Activated CD4-positive, alpha-beta T cell treated with anti-CD3 and anti-CD28 coated beads for 1 hour (primary cell): ENCODE data around the gene RPTN.

Experiments
- DNase-seq: peaks from one replicate; pipeline ENCODE4 v3.0.0-alpha.2; 2020

RPTN gene, protein sequence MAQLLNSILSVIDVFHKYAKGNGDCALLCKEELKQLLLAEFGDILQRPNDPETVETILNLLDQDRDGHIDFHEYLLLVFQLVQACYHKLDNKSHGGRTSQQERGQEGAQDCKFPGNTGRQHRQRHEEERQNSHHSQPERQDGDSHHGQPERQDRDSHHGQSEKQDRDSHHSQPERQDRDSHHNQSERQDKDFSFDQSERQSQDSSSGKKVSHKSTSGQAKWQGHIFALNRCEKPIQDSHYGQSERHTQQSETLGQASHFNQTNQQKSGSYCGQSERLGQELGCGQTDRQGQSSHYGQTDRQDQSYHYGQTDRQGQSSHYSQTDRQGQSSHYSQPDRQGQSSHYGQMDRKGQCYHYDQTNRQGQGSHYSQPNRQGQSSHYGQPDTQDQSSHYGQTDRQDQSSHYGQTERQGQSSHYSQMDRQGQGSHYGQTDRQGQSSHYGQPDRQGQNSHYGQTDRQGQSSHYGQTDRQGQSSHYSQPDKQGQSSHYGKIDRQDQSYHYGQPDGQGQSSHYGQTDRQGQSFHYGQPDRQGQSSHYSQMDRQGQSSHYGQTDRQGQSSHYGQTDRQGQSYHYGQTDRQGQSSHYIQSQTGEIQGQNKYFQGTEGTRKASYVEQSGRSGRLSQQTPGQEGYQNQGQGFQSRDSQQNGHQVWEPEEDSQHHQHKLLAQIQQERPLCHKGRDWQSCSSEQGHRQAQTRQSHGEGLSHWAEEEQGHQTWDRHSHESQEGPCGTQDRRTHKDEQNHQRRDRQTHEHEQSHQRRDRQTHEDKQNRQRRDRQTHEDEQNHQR

DNA sequence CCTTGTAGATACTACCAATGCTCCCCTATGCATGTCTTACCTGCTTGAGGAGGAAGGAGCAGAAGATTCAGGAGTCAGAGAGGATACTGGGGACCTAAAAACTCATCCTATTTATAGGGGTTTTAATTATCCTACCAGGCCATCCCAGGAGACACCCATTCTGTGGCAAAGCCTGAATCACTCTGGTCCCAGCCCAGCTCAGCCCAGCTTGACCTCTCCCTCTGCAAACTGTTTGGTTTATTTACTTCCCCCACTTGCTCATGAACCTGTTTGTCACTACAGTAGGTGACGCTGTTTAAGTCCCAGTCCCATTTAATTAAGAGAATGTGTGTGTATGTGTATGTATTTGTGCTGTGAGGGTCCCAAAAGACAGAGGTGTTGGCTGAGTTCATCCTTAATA lies at the start of gene RPTN:
RPTN (minus strand) TSS at position 85 of the 400 bp plus-strand sequence. CDS start 1,339 bp downstream, outside the sequence.
- DNase-seq = no peak

GRCh38 chr1:152198982-152199381 lies 40.0 kb upstream of the RPTN start:
- DNase-seq = no peak

GRCh38 chr1:152197361-152197941 lies 38.4 kb upstream of the RPTN start:
- DNase-seq = no peak

GRCh38 chr1:152191711-152192110 lies 32.7 kb upstream of the RPTN start:
- no peak for DNase-seq

- no peak for DNase-seq
Observed at GRCh38 chr1:152191260-152191659, 32.2 kb upstream of the RPTN start.

DNA sequence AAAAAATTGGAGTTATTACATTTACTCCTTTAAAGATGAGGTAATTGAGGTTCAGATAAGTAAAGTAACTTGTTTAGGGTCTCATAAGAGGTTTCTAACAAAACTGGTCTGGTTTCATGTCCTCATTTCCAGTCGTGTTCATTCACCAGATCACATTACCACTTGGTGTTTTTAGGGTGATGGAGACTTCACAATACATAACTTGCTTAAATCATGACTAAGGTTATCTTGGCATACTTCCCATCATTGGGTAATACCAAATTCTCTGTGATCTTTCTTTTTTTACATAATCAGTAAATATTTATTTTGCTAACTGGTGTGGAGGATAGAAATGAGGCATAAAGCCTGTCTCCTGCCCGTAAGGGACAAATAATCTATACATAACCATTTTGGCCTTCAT lies 31.6 kb upstream of the RPTN start:
- no peak for DNase-seq

DNA sequence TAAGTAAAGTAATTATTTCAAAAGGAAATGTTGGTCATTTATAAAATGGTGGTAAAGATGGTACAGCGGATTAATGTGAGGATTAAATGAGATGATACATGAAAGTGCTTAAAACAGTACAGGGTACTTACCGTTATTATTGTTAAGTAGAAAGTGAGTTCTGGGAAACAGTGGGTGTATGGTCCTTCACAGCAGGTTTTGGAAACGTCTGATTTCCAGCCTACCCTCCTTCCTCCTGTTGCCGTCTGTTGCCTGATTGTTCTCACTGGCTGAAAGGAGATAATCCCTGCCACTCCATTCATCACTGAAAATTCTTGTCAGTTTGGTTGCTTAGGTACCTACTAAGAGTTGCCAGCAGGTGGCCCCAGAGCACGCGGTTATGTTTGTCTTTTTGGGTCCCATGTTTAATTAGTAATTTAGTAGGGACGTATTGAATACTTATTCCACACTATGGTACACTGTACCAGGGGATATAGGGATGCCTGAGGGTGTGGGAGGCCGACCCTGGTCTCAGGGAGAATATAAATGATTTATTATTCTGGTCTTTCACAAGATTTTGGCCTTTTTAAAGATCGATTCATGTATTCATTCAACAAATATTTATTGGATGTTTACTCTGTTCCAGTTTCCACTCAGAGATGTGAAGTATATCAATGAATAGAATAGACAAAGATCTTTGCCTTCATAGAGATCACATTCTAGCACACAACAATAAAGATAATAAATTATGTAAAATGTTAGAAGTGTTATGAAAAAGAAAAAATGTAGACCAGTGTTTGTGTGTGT lies 30.8 kb upstream of the RPTN start:
- peak; percentile 50 for DNase-seq

- peak; percentile 66 for DNase-seq
Observed at GRCh38 chr1:152188673-152189591, 29.9 kb upstream of the RPTN start.

GRCh38 chr1:152186556-152187285 lies 27.7 kb upstream of the RPTN start:
- DNase-seq = no peak

- no peak for DNase-seq
Observed at GRCh38 chr1:152185544-152186391, 26.7 kb upstream of the RPTN start.

DNA sequence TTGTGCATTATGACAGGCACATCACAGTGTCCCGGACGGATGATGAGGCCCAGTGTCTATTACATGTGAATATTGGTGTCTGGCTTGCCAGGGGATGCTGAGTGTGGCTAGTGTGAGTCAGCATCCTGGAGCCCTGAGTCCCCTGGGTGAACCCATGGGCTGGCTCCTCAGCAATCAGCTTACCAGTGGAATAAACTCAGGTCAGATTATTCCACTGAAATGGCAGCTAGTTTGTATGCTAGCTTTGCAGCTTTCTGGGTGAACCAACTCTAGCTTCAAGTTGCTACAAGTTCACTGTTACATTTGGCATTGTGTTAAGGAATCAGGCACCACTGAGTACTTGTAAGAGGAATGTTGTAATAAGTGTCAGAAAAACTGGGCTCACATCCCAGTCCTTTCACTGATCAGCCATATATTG lies 23.9 kb upstream of the RPTN start:
- DNase-seq = no peak

DNA sequence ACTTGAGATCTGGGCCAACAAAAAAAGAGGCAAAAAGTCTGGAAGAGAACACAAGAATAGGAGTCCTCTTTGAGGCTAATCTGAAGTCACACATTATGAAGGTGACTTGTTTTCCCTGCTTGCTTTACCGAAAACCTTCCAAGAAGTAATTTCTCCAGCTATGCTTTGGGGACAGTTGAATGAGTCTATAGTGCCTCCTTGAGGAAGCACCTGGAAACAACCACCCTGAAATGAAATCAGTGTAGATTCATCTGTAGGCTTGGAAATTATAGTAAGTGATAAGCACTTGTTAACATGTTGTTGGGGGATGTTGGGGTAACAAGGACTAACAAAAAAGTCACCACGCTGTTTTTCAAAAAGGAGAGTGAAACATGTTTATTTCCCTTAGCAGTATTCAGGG lies 23.4 kb upstream of the RPTN start:
- DNase-seq = no peak

DNA sequence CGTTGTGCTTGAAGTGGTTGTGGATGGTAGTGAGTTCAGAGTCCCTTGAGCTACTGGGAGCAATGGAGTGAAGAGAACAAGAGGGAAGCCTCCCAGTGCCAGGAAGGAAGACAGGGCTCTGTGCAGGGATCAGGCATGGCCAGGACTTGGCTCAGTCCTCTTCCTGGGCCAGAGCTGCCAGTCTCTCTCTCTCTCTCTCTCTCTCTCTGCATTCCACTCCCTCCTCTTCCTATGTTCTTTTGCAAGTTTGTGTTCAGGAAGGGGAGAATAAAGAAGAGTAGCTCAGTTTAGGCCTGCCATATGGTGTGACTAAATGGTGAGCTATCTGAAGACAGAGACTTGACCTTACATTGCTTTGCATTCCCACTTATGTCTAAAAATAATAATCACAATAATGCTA lies 20.5 kb upstream of the RPTN start:
- no peak for DNase-seq

- no peak for DNase-seq
Observed at GRCh38 chr1:152170287-152170905, 11.4 kb upstream of the RPTN start.

GRCh38 chr1:152169366-152170025 lies 10.5 kb upstream of the RPTN start:
- no peak for DNase-seq

DNA sequence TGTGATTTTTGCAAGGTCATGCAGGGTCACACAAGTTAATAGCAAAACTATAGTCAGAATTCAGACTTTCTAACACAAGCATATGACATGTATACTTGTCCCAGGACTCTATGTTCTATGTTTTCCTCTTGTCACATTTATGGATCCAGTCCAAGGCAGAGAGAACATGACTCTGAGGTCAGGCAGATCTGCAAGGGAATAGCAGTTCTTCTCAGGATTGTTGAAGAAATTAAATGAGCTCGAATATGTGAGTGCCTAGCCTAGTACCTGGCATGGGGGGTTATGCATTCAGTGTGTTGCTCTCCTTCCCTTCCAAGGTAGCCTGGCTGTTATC lies 9.5 kb upstream of the RPTN start:
- no peak for DNase-seq

DNA sequence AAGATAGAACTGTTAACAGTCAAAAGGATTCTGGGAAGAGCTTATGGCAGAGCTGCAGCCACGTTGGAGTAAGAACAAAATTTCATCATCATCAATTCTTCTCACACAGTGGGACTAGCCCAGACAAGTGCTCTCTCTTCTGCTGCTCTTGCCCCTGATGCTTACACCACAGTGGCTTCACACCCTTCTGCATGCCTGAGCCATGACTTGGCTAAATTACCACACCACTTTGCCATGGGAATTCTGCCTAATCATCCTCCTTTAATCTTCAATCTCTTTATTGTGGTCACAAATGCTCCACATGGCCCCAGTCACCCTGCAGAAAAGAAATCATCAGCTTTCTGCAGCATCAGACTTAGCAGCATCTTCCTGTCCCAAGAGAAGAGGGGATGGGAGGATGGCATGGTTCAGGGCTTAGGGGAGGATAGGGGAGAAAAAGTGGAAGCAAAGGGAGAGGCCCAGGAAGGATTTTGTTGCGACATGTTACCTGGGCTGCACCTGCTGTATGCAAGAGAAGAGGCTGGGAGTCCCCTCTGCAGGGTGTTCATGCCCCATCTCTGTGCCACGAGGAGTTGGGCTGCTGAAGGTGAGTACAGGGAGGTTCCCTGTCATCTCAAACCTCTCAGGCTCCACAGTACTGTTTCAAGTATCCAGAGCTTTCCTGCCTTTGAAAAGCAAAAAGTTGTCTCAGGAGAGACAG lies 9.0 kb upstream of the RPTN start:
- no peak for DNase-seq

GRCh38 chr1:152166966-152167365 lies 7.9 kb upstream of the RPTN start:
- DNase-seq = no peak
